Caco-2 (cell line): ENCODE results near the gene C1orf52. TPM values are rescaled to one million over a fixed set of nuclear protein-coding genes. Genes with fewer than 3 reads are reported as not detected.

Experiments used
- BruUV-seq: library from RNA; stranded (reverse); fragments of 400-500 nt; replicated peaks from 2 replicates; lab custom pipeline; 2021; lab: Mats Ljungman, UMichigan
- CTCF ChIA-PET: fragments of 300-600 bp; sonication (Branson Sonifier 250); formaldehyde crosslinking; loops from one replicate; lab custom pipeline; 2022; ENCODE audit warnings: antibody characterized with exemption; lab: Charles Lee
- POLR2A ChIA-PET: fragments of 300-600 bp; sonication (Branson Sonifier 250); formaldehyde crosslinking; loops from one replicate; lab custom pipeline; 2022; ENCODE audit warnings: antibody characterized with exemption; lab: Charles Lee
- DNase-seq, 2 experiments: peaks; one replicate each; pipeline versions ENCODE4 v3.0.0 to v3.0.0-alpha.2; 2020 to 2022
- H3K27me3 ChIP-seq: replicated peaks from 2 replicates; pipeline ENCODE4 v1.6.0; 2011; ENCODE audit warnings: low read length; ENCODE audit not compliant: control insufficient read depth, insufficient read depth
- H3K36me3 ChIP-seq: 2 replicates; pipeline ENCODE4 v1.5.1; 2011; ENCODE audit warnings: low read length; ENCODE audit not compliant: control insufficient read depth, insufficient read depth
- H3K4me1 ChIP-seq: fragments of 250-450 bp; sonication (Bioruptor Pico); 2 replicates; pipeline ENCODE4 v1.5.1; 2020; ENCODE audit warnings: mild to moderate bottlenecking
- H3K4me3 ChIP-seq: 2 replicates; pipeline ENCODE4 v1.5.1; 2011; ENCODE audit warnings: low read depth, mild to moderate bottlenecking, control low read depth, low read length
- H3K9me3 ChIP-seq: fragments of 250-450 bp; sonication (Bioruptor Pico); 2 replicates; pipeline ENCODE4 v1.5.1; 2020; ENCODE audit warnings: mild to moderate bottlenecking, moderate library complexity
- H3K27ac Mint-ChIP-seq: one replicate; pipeline ENCODE4 v1.8.0; 2022; ENCODE audit warnings: mixed read lengths; ENCODE audit not compliant: unreplicated experiment
- H3K27me3 Mint-ChIP-seq: one replicate; pipeline ENCODE4 v1.8.0; 2022; ENCODE audit warnings: mixed read lengths; ENCODE audit not compliant: insufficient read depth, unreplicated experiment
- H3K36me3 Mint-ChIP-seq: one replicate; pipeline ENCODE4 v1.8.0; 2022; ENCODE audit warnings: mild to moderate bottlenecking, mixed read lengths; ENCODE audit not compliant: insufficient read depth, unreplicated experiment
- H3K4me1 Mint-ChIP-seq: one replicate; pipeline ENCODE4 v1.8.0; 2022; ENCODE audit warnings: low read depth, mixed read lengths; ENCODE audit not compliant: unreplicated experiment
- H3K4me3 Mint-ChIP-seq: one replicate; pipeline ENCODE4 v1.8.0; 2022; ENCODE audit warnings: mild to moderate bottlenecking, moderate library complexity, mixed read lengths; ENCODE audit not compliant: unreplicated experiment
- H3K9me3 Mint-ChIP-seq: one replicate; pipeline ENCODE4 v1.8.0; 2022; ENCODE audit warnings: mixed read lengths; ENCODE audit not compliant: unreplicated experiment
- intact Hi-C: fragments of 100-400 bp; cut with micrococcal nuclease; formaldehyde crosslinking; loops from one replicate; pipeline ENCODE4 v1.10.0; 2022; ENCODE audit not compliant: unreplicated experiment
- total RNA-seq: library from RNA; stranded (reverse); gene quantifications from 2 replicates; pipeline ENCODE4 v1.2.3, GENCODE V29; 2022
- TF ChIP-seq, protein P1 (sequence below), 2 experiments: fragments of 200-600 bp in 1 of 2; IDR thresholded peaks; 1 replicate in 1 of 2; 2 replicates in 1 of 2; pipeline versions ENCODE4 v1.5.1 to v1.8.0; 2011 to 2022; ENCODE audit warnings: antibody characterized with exemption in 1 of 2, control low read depth in 1 of 2, inconsistent platforms in 1 of 2, low read depth in 1 of 2, low read length in 1 of 2, mild to moderate bottlenecking in 1 of 2, moderate library complexity in 1 of 2; ENCODE audit not compliant: insufficient read depth in 1 of 2, severe bottlenecking in 1 of 2, unreplicated experiment in 1 of 2

Gene C1orf52
- total RNA-seq, 1 experiment from 2014 or later = 30.4 TPM

DNA sequence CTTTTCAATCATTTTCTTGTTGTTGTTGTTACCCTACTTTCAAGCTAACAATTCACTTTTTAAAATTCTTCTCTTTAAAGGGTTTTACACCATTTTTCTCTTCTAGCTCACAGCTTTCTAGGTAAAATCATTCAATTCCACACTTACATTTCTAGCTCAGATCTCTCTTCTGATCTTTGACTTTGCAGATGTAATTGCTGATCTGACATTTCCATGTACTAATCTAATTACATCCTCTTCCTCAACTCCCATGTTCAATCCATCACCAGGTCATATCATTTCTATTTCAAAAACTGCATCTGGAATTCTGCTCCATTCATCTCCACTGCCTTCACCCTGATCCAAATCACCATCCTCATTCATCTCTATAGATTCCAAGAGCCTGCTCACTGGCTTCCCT, 13.9 kb upstream of the C1orf52 start:
- Mint-ChIP-seq H3K27me3 (no peaks in the 10 kb centered on the region), H3K36me3 (peaks cover 29% of the 10 kb centered on the region), H3K4me1 (peaks cover 37% of the 10 kb centered on the region), H3K27ac (no peak overlapping the region), H3K4me3 (no peak overlapping the region), H3K9me3 (no peaks in the 10 kb centered on the region)
- DNase-seq = no peak
- Histone ChIP-seq H3K9me3 (no peaks in the 10 kb centered on the region), H3K4me3 (no peak overlapping the region), H3K27me3 (no peaks in the 10 kb centered on the region), H3K4me1 (peaks cover 27% of the 10 kb centered on the region), H3K36me3 (no peaks in the 10 kb centered on the region)
- ChIA-PET CTCF (no interaction called here), POLR2A (no interaction called here)
- BruUV-seq = no TSS peak
- intact Hi-C loops = no loop called here
- TF ChIP-seq, protein P1, sequence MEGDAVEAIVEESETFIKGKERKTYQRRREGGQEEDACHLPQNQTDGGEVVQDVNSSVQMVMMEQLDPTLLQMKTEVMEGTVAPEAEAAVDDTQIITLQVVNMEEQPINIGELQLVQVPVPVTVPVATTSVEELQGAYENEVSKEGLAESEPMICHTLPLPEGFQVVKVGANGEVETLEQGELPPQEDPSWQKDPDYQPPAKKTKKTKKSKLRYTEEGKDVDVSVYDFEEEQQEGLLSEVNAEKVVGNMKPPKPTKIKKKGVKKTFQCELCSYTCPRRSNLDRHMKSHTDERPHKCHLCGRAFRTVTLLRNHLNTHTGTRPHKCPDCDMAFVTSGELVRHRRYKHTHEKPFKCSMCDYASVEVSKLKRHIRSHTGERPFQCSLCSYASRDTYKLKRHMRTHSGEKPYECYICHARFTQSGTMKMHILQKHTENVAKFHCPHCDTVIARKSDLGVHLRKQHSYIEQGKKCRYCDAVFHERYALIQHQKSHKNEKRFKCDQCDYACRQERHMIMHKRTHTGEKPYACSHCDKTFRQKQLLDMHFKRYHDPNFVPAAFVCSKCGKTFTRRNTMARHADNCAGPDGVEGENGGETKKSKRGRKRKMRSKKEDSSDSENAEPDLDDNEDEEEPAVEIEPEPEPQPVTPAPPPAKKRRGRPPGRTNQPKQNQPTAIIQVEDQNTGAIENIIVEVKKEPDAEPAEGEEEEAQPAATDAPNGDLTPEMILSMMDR (IDR thresholded peaks at IDR 0.05; ENCODE audit: insufficient read depth in 1 of 2, low read depth in 1 of 2, low read length in 1 of 2, severe bottlenecking in 1 of 2, unreplicated experiment in 1 of 2) = no peak

DNA sequence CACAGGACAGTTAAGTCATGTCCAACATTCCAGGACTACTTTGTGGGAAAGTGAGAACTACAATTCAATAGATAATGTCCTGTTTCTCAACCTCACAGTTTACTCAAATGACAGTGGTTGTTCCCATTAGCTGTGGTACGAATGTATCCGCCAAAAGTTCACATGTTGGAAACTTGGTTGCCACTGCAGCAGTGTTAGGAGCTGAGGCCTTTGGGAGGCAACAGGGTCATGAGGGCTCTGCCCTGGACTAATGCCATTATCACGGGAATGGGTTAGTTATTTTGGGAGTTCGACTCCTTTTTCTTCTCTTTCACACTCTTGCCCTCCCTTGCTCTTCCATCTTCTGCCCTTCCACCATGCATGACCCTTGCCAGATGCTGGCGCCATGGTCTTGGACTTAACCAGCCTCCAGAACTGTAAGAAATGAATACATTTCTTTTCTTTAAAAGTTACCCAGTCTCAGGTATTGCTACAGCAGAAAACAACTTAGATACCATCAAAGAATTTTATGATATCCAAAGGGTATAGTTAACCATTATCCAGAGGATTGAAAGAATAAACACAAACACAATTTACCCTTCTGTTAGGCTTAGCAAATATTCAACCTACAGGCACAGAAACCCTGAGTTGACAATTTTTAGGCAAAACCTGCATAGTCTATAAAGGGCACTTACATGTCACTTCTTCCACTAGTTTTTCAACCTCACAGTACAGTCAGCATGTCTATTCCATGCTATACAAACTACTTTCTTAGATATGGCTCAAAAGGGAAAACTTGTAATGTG, 9.5 kb upstream of the C1orf52 start:
- H3K36me3 Mint-ChIP-seq = peaks cover 43% of the 10 kb centered on the region

DNA sequence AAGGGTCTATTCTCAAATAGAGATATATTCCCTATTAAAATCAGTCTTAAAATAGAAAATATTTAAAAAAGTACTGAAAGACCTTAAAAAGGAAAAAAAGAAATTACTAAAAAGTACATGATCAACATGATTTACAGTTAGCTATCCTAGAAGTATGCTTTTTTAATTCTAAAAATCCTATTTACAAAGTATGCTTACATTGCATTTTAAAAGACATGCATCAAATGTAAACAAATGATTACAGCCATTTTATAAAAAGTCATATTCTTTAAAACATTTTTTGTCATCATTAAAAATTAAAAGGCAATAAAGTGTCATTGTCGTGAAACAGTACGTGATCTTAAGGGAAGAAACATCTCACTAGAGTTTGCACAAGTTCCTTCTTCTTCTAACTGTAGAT, 7.9 kb upstream of the C1orf52 start:
- H3K36me3 ChIP-seq = no peaks in the 10 kb centered on the region
- ChIA-PET CTCF (no interaction called here), POLR2A (no interaction called here)
- Mint-ChIP-seq H3K4me1 (peaks cover 22% of the 10 kb centered on the region), H3K36me3 (peaks cover 46% of the 10 kb centered on the region), H3K27me3 (no peaks in the 10 kb centered on the region), H3K27ac (no peak overlapping the region), H3K4me3 (no peak overlapping the region), H3K9me3 (no peaks in the 10 kb centered on the region)
- H3K27me3 ChIP-seq = no peaks in the 10 kb centered on the region
- H3K4me3 ChIP-seq = no peak overlapping the region
- peaks cover 24% of the 10 kb centered on the region for H3K4me1 ChIP-seq
- DNase-seq = no peak
- no TSS peak for BruUV-seq
- TF ChIP-seq, protein P1 (IDR thresholded peaks at IDR 0.05; ENCODE audit: insufficient read depth in 1 of 2, low read depth in 1 of 2, low read length in 1 of 2, severe bottlenecking in 1 of 2, unreplicated experiment in 1 of 2) = no peak
- intact Hi-C loops = no loop called here
- H3K9me3 ChIP-seq = no peaks in the 10 kb centered on the region

More for the DNA sequence above, 9.5 kb upstream of the C1orf52 start:
- Mint-ChIP-seq H3K4me1 (peaks cover 35% of the 10 kb centered on the region), H3K27ac (peak overlapping the region; percentile 76), H3K4me3 (peak overlapping the region; percentile 39), H3K9me3 (no peaks in the 10 kb centered on the region), H3K27me3 (no peaks in the 10 kb centered on the region)
- no peak for DNase-seq
- ChIA-PET CTCF (no interaction called here), POLR2A (no interaction called here)
- Histone ChIP-seq H3K4me1 (peaks cover 24% of the 10 kb centered on the region), H3K4me3 (no peak overlapping the region), H3K36me3 (no peaks in the 10 kb centered on the region), H3K9me3 (no peaks in the 10 kb centered on the region), H3K27me3 (no peaks in the 10 kb centered on the region)
- intact Hi-C loops = no loop called here
- TF ChIP-seq, protein P1 (IDR thresholded peaks at IDR 0.05; ENCODE audit: insufficient read depth in 1 of 2, low read depth in 1 of 2, low read length in 1 of 2, severe bottlenecking in 1 of 2, unreplicated experiment in 1 of 2) = no peak
- BruUV-seq = no TSS peak
